G401.6 (cell line): ENCODE data around the gene FXYD5.
"Not testable (repeated sequence)": the region's sequence is repeated elsewhere in the genome, so short reads cannot be mapped to it uniquely, and the experiment has no call there.

ENCODE experiments used
- FAIRE-seq: peaks from 2 replicates; lab custom pipeline; 2012; peaks lifted over from hg19 to GRCh38; lab: Jason Lieb, UNC

Gene FXYD5

GRCh38 chr19:35181387-35181786 lies 26.9 kb downstream of the FXYD5 start:
- FAIRE-seq: no peak

- no peak for FAIRE-seq
These were observed 29.7 kb downstream of the FXYD5 start for GRCh38 chr19:35184267-35184666.

GRCh38 chr19:35184884-35185283 lies 30.3 kb downstream of the FXYD5 start:
- FAIRE-seq: no peak

GRCh38 chr19:35194012-35194984 lies 39.8 kb downstream of the FXYD5 start:
- FAIRE-seq: no peak

GRCh38 chr19:35195830-35196229 lies 41.3 kb downstream of the FXYD5 start:
- FAIRE-seq: no peak

GRCh38 chr19:35196861-35197260 lies 42.3 kb downstream of the FXYD5 start:
- not testable (repeated sequence) for FAIRE-seq

- no peak for FAIRE-seq
These were observed 44.9 kb downstream of the FXYD5 start for GRCh38 chr19:35199481-35199880.

GRCh38 chr19:35202722-35203688 lies 48.5 kb downstream of the FXYD5 start:
- FAIRE-seq: no peak

- FAIRE-seq: no peak
These were observed 50.5 kb downstream of the FXYD5 start for GRCh38 chr19:35204799-35205732.

- FAIRE-seq: no peak
These were observed 51.3 kb downstream of the FXYD5 start for GRCh38 chr19:35205733-35206323.

- FAIRE-seq: no peak
These were observed 51.8 kb downstream of the FXYD5 start for GRCh38 chr19:35206379-35206778.

- no peak for FAIRE-seq
These were observed 52.3 kb downstream of the FXYD5 start for GRCh38 chr19:35206855-35207254.

GRCh38 chr19:35207391-35207871 lies 52.9 kb downstream of the FXYD5 start:
- FAIRE-seq: no peak

- FAIRE-seq: no peak
These were observed 53.6 kb downstream of the FXYD5 start for GRCh38 chr19:35208121-35208520.

- no peak for FAIRE-seq
These were observed 55.1 kb downstream of the FXYD5 start for GRCh38 chr19:35209646-35210045.

GRCh38 chr19:35211545-35212230 lies 57.2 kb downstream of the FXYD5 start:
- no peak for FAIRE-seq

GRCh38 chr19:35212241-35212640 lies 57.7 kb downstream of the FXYD5 start:
- no peak for FAIRE-seq

GRCh38 chr19:35213663-35214632 lies 59.4 kb downstream of the FXYD5 start:
- FAIRE-seq: no peak

GRCh38 chr19:35214766-35215422 lies 60.4 kb downstream of the FXYD5 start:
- no peak for FAIRE-seq
